ENCODE results near the gene ZSCAN5C. TPM values are rescaled to one million over a fixed set of nuclear protein-coding genes. Genes with fewer than 3 reads are reported as not detected.
"Not testable (repeated sequence)": the region's sequence is repeated elsewhere in the genome, so short reads cannot be mapped to it uniquely, and the experiment has no call there.

ZSCAN5C gene
- total and polyA plus RNA-seq, 7 experiments from 2014 or later, result not detected

- peaks cover 0 to 2% (median 0%) of the 10 kb centered on the region in 11 donors for H3K9me3 Mint-ChIP-seq
- H3K4me1 ChIP-seq (ENCODE audit: control insufficient read depth in 2 of 2, insufficient read depth in 2 of 2, low read length in 2 of 2), result no peaks in the 10 kb centered on the region
- no peaks in the 10 kb centered on the region for H3K36me3 Mint-ChIP-seq
- H3K4me3 ChIP-seq (ENCODE audit: low read length), result no peak overlapping the region
- ATAC-seq (no peak), DNase-seq (no peak)
- no peaks in the 10 kb centered on the region for H3K27me3 ChIP-seq (ENCODE audit: control insufficient read depth in 2 of 2, insufficient read depth in 2 of 2, low read length in 2 of 2)
- H3K36me3 ChIP-seq (ENCODE audit: control insufficient read depth in 2 of 3, insufficient read depth in 3 of 3, low read length in 3 of 3), result no peaks in the 10 kb centered on the region
- H3K27ac Mint-ChIP-seq, result no peak overlapping the region
- no peaks in the 10 kb centered on the region for H3K9me3 ChIP-seq (ENCODE audit: control insufficient read depth in 2 of 3, low read length in 3 of 3)
- intact Hi-C loops (cut with micrococcal nuclease), result no loop called here
- POLR2A ChIA-PET, result no interaction called here
- H3K27ac ChIP-seq (ENCODE audit: low read depth, low read length), result no peak overlapping the region
- CTCF ChIA-PET, result no interaction called here
- H3K27me3 Mint-ChIP-seq, result peaks cover 0 to 10% (median 0%) of the 10 kb centered on the region in 5 donors
- H3K4me3 Mint-ChIP-seq, result no peak overlapping the region
- H3K4me1 Mint-ChIP-seq, result no peaks in the 10 kb centered on the region
Measured at GRCh38 chr19:56199687-56200086, 2.4 kb upstream of the ZSCAN5C start.

- H3K4me1 ChIP-seq (ENCODE audit: control insufficient read depth in 2 of 2, insufficient read depth in 2 of 2, low read length in 2 of 2); H3K4me3 ChIP-seq (ENCODE audit: low read length); H3K27ac ChIP-seq (ENCODE audit: low read depth, low read length); H3K4me1 Mint-ChIP-seq; H3K9me3 Mint-ChIP-seq; H3K9me3 ChIP-seq (ENCODE audit: control insufficient read depth in 2 of 3, low read length in 3 of 3); DNase-seq; intact Hi-C loops (cut with micrococcal nuclease); CTCF ChIA-PET; H3K27ac Mint-ChIP-seq; H3K4me3 Mint-ChIP-seq; ATAC-seq; H3K27me3 ChIP-seq (ENCODE audit: control insufficient read depth in 2 of 2, insufficient read depth in 2 of 2, low read length in 2 of 2); H3K36me3 Mint-ChIP-seq; H3K36me3 ChIP-seq (ENCODE audit: control insufficient read depth in 2 of 3, insufficient read depth in 3 of 3, low read length in 3 of 3); POLR2A ChIA-PET: not testable (repeated sequence)
- H3K27me3 Mint-ChIP-seq, result peaks cover 0 to 12% (median 6%) of the 10 kb centered on the region in 5 donors
Measured at GRCh38 chr19:56207581-56207980, 5.5 kb downstream of the ZSCAN5C start.

GRCh38 chr19:56209091-56209490 lies 7.0 kb downstream of the ZSCAN5C start:
- Histone ChIP-seq H3K27me3 (ENCODE audit: control insufficient read depth in 2 of 2, insufficient read depth in 2 of 2, low read length in 2 of 2) (no peaks in the 10 kb centered on the region), H3K36me3 (ENCODE audit: control insufficient read depth in 2 of 3, insufficient read depth in 3 of 3, low read length in 3 of 3) (no peaks in the 10 kb centered on the region), H3K9me3 (ENCODE audit: control insufficient read depth in 2 of 3, low read length in 3 of 3) (no peaks in the 10 kb centered on the region), H3K4me3 (ENCODE audit: low read length) (no peak overlapping the region), H3K4me1 (ENCODE audit: control insufficient read depth in 2 of 2, insufficient read depth in 2 of 2, low read length in 2 of 2) (no peaks in the 10 kb centered on the region), H3K27ac (ENCODE audit: low read depth, low read length) (no peak overlapping the region)
- no peaks in the 10 kb centered on the region for H3K36me3 Mint-ChIP-seq
- intact Hi-C loops (cut with micrococcal nuclease), result no loop called here
- peaks cover 0 to 14% (median 10%) of the 10 kb centered on the region in 5 donors for H3K27me3 Mint-ChIP-seq
- no peaks in the 10 kb centered on the region for H3K4me1 Mint-ChIP-seq
- no peak overlapping the region for H3K4me3 Mint-ChIP-seq
- no peak overlapping the region for H3K27ac Mint-ChIP-seq
- ChIA-PET POLR2A (no interaction called here), CTCF (no interaction called here)
- DNase-seq (no peak), ATAC-seq (no peak)
- H3K9me3 Mint-ChIP-seq, result peaks cover 0 to 2% (median 0%) of the 10 kb centered on the region in 11 donors

GRCh38 chr19:56210036-56210435 lies 8.0 kb downstream of the ZSCAN5C start:
- intact Hi-C loops (cut with micrococcal nuclease); H3K36me3 ChIP-seq (ENCODE audit: control insufficient read depth in 2 of 3, insufficient read depth in 3 of 3, low read length in 3 of 3); ATAC-seq; H3K27me3 ChIP-seq (ENCODE audit: control insufficient read depth in 2 of 2, insufficient read depth in 2 of 2, low read length in 2 of 2); H3K27ac Mint-ChIP-seq; H3K9me3 Mint-ChIP-seq; H3K36me3 Mint-ChIP-seq; CTCF ChIA-PET; H3K27ac ChIP-seq (ENCODE audit: low read depth, low read length); H3K4me3 ChIP-seq (ENCODE audit: low read length); H3K4me3 Mint-ChIP-seq; DNase-seq; H3K9me3 ChIP-seq (ENCODE audit: control insufficient read depth in 2 of 3, low read length in 3 of 3); POLR2A ChIA-PET; H3K4me1 ChIP-seq (ENCODE audit: control insufficient read depth in 2 of 2, insufficient read depth in 2 of 2, low read length in 2 of 2); H3K4me1 Mint-ChIP-seq: not testable (repeated sequence)
- H3K27me3 Mint-ChIP-seq, result peaks cover 0 to 23% (median 19%) of the 10 kb centered on the region in 5 donors

- Histone ChIP-seq H3K27me3 (ENCODE audit: control insufficient read depth in 2 of 2, insufficient read depth in 2 of 2, low read length in 2 of 2) (no peaks in the 10 kb centered on the region), H3K27ac (ENCODE audit: low read depth, low read length) (no peak overlapping the region), H3K4me3 (ENCODE audit: low read length) (no peak overlapping the region), H3K36me3 (ENCODE audit: control insufficient read depth in 2 of 3, insufficient read depth in 3 of 3, low read length in 3 of 3) (no peaks in the 10 kb centered on the region), H3K4me1 (ENCODE audit: control insufficient read depth in 2 of 2, insufficient read depth in 2 of 2, low read length in 2 of 2) (no peaks in the 10 kb centered on the region), H3K9me3 (ENCODE audit: control insufficient read depth in 2 of 3, low read length in 3 of 3) (no peaks in the 10 kb centered on the region)
- Mint-ChIP-seq H3K36me3 (no peaks in the 10 kb centered on the region), H3K4me3 (no peak overlapping the region), H3K9me3 (peaks cover 0 to 4% (median 0%) of the 10 kb centered on the region in 11 donors), H3K27me3 (peaks cover 6 to 34% (median 22%) of the 10 kb centered on the region in 5 donors), H3K27ac (no peak overlapping the region), H3K4me1 (no peaks in the 10 kb centered on the region)
- ChIA-PET CTCF (no interaction called here), POLR2A (no interaction called here)
- no peak for DNase-seq
- no peak for ATAC-seq
- intact Hi-C loops (cut with micrococcal nuclease), result no loop called here
Measured at GRCh38 chr19:56211718-56212117, 9.6 kb downstream of the ZSCAN5C start.

GRCh38 chr19:56217039-56217949 lies 15.2 kb downstream of the ZSCAN5C start:
- Mint-ChIP-seq H3K4me1 (peaks cover 0 to 5% (median 4%) of the 10 kb centered on the region in 7 donors), H3K36me3 (peaks cover 0 to 20% (median 4%) of the 10 kb centered on the region in 5 donors), H3K4me3 (peak overlapping the region in 6 of 10 donors; percentile 4 to 58 (median 51)), H3K27ac (no peak overlapping the region), H3K9me3 (peaks cover 0 to 3% (median 0%) of the 10 kb centered on the region in 11 donors), H3K27me3 (peaks cover 15 to 39% (median 30%) of the 10 kb centered on the region in 5 donors)
- H3K4me3 ChIP-seq (ENCODE audit: low read length), result no peak overlapping the region
- no peaks in the 10 kb centered on the region for H3K27me3 ChIP-seq (ENCODE audit: control insufficient read depth in 2 of 2, insufficient read depth in 2 of 2, low read length in 2 of 2)
- ChIA-PET CTCF (no interaction called here), POLR2A (no interaction called here)
- no peaks in the 10 kb centered on the region for H3K9me3 ChIP-seq (ENCODE audit: control insufficient read depth in 2 of 3, low read length in 3 of 3)
- intact Hi-C loops (cut with micrococcal nuclease), result no loop called here
- H3K4me1 ChIP-seq (ENCODE audit: control insufficient read depth in 2 of 2, insufficient read depth in 2 of 2, low read length in 2 of 2), result no peaks in the 10 kb centered on the region
- H3K36me3 ChIP-seq (ENCODE audit: control insufficient read depth in 2 of 3, insufficient read depth in 3 of 3, low read length in 3 of 3), result no peaks in the 10 kb centered on the region
- H3K27ac ChIP-seq (ENCODE audit: low read depth, low read length), result no peak overlapping the region
- ATAC-seq, result no peak
- no peak for DNase-seq

GRCh38 chr19:56218961-56219360 lies 16.9 kb downstream of the ZSCAN5C start:
- no peaks in the 10 kb centered on the region for H3K4me1 ChIP-seq (ENCODE audit: control insufficient read depth in 2 of 2, insufficient read depth in 2 of 2, low read length in 2 of 2)
- ChIA-PET CTCF (no interaction called here), POLR2A (no interaction called here)
- no peaks in the 10 kb centered on the region for H3K36me3 ChIP-seq (ENCODE audit: control insufficient read depth in 2 of 3, insufficient read depth in 3 of 3, low read length in 3 of 3)
- H3K27me3 ChIP-seq (ENCODE audit: control insufficient read depth in 2 of 2, insufficient read depth in 2 of 2, low read length in 2 of 2), result no peaks in the 10 kb centered on the region
- no peak overlapping the region for H3K4me3 Mint-ChIP-seq
- H3K9me3 ChIP-seq (ENCODE audit: control insufficient read depth in 2 of 3, low read length in 3 of 3), result no peaks in the 10 kb centered on the region
- H3K9me3 Mint-ChIP-seq, result peaks cover 0 to 3% (median 0%) of the 10 kb centered on the region in 11 donors
- no peak overlapping the region for H3K27ac Mint-ChIP-seq
- peaks cover 0 to 36% (median 18%) of the 10 kb centered on the region in 5 donors for H3K36me3 Mint-ChIP-seq
- no peak overlapping the region for H3K4me3 ChIP-seq (ENCODE audit: low read length)
- H3K4me1 Mint-ChIP-seq, result peaks cover 0 to 5% (median 4%) of the 10 kb centered on the region in 7 donors
- no peak overlapping the region for H3K27ac ChIP-seq (ENCODE audit: low read depth, low read length)
- intact Hi-C loops (cut with micrococcal nuclease), result no loop called here
- H3K27me3 Mint-ChIP-seq, result peaks cover 15 to 34% (median 29%) of the 10 kb centered on the region in 5 donors
- ATAC-seq (no peak), DNase-seq (no peak)

All from naive thymus-derived CD4-positive, alpha-beta T cell (primary cell).